NCI-H82 (cell line): ENCODE data around the gene IGSF22.
"Not testable (repeated sequence)": the region's sequence is repeated elsewhere in the genome, so short reads cannot be mapped to it uniquely, and the experiment has no call there.

Experiments used
- DNase-seq: peaks from one replicate; lab custom pipeline; 2025; lab: John Stamatoyannopoulos, UW

Gene IGSF22

DNA sequence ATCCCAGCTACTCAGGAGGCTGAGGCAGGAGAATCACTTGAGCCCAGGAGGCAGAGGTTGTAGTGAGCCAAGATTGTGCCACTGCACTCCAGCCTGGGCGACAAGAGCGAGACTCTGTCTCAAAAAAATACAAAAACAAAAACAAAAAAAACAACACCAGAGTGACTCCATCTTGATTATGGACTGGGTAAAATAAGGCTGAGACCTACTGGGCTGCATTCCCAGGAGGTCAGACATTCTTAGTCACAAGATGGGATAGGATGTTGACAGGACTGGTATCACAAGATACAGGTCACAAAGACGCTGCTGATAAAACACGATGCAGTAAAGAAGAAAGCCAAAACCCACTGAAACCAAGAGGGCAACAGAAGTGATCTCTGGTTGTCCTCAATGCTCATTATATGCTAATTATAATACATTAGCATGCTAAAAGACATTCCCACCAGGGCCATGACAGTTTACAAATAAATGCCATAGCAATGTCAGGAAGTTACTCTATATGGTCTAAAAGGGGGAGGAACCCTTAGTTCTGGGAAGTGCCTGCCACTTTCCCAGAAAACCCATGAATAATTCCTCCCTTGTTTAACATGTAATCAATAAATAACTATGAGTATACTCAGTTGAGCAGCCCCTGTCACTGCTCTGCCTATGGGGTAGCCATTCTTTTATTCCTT, 34.4 kb downstream of the IGSF22 start:
- not testable (repeated sequence) for DNase-seq

DNA sequence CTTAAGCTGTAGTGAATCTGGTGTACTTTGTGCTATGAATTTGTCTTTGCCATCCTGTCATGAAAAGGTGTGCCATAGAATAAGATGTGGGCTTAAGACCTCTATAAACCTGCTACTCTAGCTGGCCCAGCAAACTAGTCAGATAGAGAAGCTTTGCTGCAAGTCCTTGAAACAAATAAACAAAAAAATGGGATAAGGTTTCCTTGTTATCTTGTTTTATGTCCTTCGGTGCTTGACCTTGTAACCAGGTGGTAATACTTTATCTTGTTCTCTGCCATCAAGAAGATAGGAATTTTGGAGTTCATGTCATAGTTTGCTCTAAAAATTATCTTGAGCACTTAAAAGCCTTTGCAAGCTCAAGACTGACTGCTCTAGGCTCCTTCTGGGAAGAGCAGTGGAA, 41.7 kb downstream of the IGSF22 start:
- DNase-seq = no peak

DNA sequence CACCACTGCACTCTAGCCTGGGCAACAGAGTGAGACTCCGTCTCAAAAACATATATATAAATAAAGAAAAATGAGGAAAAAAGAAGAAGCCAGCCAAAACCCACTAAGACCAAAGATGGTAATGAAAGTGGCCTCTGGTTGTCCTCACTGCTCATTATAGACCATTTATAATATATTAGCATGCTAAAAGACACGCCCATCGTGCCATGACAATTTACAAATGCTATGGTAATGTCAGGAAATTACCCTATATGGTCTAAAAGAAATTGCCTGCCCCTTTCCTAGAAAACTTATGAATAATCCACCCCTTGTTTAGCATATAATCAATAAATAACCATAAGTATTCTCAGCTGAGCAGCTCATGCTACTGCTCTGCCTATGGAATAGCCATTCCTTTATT, 43.5 kb downstream of the IGSF22 start:
- DNase-seq = no peak

DNA sequence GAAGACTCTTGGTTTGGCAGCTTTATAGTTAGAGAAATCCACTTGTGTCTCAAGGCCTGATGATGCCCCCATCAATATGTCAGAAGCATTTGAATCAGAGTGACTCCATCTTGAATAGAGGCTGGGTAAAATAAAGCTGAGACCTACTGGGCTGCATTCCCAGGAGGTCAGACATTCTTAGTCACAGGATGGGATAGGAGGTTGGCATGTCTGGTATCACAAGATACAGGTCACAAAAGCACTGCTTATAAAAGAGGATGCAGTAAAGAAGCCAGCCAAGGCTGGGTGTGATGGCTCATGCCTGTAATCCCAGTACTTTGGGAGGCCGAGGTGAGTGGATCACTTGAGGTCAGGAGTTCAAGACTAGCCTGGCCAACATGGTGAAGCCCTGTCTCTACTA, 44.0 kb downstream of the IGSF22 start:
- not testable (repeated sequence) for DNase-seq

DNA sequence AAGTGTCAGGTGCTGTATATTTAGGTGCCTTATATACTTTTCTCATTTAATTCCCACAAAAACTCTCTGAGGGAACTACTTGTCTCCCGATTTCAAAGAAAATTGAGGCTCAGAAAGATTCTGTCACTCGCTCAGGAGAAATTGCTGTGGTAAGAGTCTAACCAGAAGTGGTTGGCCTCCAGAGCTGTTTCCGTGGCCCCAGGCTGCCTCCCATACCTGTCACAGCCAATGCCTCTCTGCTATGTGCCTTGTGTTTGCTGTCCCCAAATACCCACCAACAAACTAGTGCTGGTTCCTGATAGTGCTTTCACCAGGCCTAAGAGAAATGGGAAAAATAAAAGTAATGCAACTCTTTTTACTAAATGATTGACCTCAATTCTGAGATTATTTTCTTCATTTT, 48.4 kb downstream of the IGSF22 start:
- DNase-seq = no peak

DNA sequence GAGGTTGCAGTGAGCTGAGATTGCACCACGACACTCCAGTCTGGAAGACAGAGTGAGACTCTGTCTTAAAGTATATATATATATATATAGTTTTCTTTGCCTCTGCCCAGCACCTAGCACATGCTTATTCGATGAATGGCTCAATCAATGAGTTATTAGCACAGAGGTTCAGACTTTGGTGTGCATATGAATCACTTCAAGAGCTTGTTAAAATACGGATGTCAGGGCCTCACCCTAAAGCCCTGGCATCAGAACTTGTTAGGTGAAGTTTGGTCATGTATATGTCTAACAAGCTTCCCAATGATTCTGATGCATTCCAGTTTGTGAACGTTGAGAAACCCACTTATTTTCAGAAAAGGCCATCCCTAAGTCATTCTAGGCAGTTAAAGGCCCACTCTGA, 49.2 kb downstream of the IGSF22 start:
- no peak for DNase-seq

DNA sequence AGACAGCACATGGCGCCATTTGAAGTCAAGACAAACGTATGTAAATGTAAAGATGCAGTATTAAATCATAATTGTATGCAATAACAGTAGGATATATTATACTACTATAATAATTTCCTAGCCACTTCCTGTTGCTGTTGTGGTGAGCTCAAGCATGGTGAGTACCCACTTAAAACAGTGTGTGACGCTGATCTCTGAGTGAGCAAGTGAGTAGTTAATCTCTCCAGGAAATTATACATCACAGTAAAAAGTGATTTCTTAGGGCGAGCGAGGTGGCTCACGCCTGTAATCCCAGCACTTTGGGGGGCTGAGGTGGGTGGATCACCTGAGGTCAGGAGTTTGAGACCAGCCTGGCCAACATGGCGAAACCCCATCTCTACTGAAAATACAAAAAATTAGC, 53.8 kb downstream of the IGSF22 start:
- not testable (repeated sequence) for DNase-seq

DNA sequence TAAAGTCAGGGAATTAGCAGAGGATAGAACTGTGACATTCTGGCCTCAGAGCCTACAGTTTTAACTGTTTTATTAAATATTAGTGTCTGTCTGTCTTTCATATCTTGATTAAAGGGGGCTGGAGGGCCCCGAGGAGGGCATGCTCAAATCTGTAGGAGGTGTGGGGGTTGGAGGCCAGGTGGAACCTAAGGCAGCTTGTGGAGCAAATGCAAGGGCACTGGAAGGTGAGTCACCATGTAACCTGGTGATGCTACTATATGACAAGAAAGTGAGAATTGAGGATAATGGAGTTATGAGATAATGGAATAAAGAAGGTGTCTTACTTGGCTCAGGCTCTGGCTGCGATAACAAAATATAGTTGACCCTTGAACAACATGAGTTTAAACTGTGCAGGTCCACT, 54.7 kb downstream of the IGSF22 start:
- DNase-seq = no peak

DNA sequence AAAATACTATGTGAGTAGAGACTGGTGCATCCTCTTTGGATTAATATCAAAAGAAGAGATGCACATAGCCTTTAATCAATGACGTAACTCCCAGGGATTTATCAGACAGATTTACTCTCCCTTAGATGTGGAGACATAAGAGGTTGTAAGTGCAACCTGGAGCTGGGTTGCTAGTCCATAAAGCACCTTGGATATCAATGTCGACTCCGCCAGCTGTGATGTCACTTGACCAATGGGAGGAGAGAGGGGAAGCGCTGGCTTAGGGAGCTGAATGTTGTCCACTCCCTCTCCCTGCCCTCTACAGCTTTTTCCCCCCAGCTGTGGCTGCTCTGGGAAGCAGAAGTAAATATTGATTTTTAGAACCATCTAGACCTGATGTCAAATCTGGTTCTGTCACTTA, 56.3 kb downstream of the IGSF22 start:
- DNase-seq = peak; percentile 21

DNA sequence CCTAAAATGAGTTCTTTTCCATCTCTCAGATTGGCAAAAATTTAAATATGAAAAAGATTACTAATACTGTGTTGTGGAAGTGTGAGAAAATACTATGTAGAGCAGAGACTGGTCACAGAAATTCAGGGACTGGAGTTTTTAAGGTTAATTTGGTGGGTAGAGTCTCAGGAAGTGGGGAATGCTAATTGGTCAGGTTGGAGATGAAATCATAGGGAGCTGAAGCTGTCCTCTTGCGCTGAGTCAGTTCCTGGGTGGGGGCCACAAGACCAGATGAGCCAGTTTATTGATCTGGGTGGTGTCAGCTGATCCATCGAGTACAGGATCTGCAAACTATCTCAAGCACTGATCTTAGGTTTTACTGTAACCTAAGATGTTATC, 56.8 kb downstream of the IGSF22 start:
- DNase-seq = no peak

DNA sequence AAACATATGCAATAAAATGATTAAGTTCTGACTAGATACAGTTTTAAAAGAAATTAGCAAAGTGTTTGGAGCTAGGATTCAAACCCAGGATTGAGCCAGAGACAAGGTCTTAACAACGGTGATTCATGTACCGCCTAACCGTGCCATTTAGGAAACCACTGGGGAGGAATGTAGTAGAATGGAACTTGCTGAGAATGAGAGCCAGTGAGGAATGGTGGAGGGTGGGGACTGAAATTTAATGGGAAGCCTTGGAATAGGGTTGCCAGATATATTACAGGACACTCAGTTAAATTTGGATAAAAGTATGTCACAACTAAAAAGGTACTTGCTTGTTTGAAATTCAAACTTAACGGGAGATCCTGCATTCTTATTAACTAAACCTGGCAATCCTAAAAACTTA, 57.9 kb downstream of the IGSF22 start:
- DNase-seq = no peak

DNA sequence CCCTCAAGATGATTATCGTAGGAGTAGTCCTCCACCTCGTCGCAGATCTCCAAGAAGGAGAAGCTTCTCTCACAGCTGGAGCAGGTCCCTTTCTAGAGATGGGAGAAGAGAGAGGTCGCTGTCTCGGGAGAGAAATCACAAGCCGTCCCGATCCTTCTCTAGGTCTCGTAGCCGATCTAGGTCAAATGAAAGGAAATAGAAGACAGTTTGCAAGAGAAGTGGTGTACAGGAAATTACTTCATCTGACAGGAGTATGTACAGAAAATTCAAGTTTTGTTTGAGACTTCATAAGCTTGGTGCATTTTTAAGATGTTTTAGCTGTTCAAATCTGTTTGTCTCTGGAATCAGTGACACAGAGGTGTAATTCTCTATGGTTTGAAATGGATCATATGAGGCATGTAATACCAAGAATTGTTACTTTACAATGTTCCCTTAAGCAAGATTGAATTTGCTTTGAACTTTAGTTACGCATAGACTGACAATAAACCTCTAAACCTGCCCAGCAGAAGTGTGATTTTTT, 60.6 kb downstream of the IGSF22 start:
- DNase-seq = not testable (repeated sequence)

DNA sequence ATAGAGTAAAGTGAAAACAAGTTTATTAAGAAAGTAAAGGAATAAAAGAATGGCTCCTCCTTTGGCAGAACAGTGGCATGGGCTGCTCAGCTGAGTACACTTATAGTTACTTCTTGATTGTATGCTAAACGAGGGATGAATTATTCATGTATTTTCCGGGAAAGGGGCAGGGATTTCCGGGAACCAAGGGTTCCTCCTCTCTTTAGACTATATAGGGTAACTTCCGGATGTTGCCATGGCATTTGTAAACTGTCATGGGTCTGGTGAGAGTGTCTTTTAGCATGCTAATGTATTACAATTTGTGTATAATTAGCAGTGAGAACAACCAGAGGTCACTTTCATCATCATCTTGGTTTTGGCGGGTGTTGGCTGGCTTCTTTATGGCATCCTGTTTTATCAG, 68.3 kb downstream of the IGSF22 start:
- DNase-seq = no peak
